Breast epithelium (tissue), 3 donors: ENCODE data around the gene CRLF1.

Experiments used
- POLR2A ChIP-seq: fragments of 450-650 bp; IDR thresholded peaks from one replicate; pipeline ENCODE4 v1.6.1; 2016; ENCODE audit warnings: antibody characterized with exemption, mild to moderate bottlenecking, moderate library complexity
- TF ChIP-seq, protein P1 (sequence below), 3 donors: fragments of 450-650 bp; IDR thresholded peaks; one replicate each; pipeline ENCODE4 v1.5.1; 2016 to 2017; ENCODE audit warnings: antibody characterized with exemption in 3 of 3, mild to moderate bottlenecking in 3 of 3, moderate library complexity in 3 of 3

DNA sequence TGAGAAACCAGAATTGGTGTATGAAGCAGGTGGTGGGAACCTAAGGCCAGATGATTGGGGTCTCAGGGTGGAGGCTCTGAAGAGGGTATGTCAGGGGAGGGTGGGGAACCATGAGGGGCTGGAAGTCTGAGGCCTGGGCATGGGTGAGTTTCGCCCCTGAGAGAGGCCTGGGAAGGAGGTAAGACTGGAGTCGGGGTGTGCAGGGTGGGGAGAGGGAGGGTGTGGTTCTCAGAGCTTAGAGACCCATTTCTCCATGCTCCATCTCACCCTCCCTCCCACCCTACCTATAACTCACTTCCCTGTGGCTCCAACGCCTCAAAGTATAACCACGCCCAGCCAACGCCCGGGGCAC, 29.2 kb upstream of the CRLF1 start:
- TF ChIP-seq, protein P1, sequence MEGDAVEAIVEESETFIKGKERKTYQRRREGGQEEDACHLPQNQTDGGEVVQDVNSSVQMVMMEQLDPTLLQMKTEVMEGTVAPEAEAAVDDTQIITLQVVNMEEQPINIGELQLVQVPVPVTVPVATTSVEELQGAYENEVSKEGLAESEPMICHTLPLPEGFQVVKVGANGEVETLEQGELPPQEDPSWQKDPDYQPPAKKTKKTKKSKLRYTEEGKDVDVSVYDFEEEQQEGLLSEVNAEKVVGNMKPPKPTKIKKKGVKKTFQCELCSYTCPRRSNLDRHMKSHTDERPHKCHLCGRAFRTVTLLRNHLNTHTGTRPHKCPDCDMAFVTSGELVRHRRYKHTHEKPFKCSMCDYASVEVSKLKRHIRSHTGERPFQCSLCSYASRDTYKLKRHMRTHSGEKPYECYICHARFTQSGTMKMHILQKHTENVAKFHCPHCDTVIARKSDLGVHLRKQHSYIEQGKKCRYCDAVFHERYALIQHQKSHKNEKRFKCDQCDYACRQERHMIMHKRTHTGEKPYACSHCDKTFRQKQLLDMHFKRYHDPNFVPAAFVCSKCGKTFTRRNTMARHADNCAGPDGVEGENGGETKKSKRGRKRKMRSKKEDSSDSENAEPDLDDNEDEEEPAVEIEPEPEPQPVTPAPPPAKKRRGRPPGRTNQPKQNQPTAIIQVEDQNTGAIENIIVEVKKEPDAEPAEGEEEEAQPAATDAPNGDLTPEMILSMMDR (IDR thresholded peaks at IDR 0.05): no peak
- no peak for TF ChIP-seq POLR2A
